GM21717 (cell line): ENCODE results near the gene PIK3IP1.

ENCODE experiments used
- ATAC-seq: cut with Tn5 transposase; IDR thresholded peaks from one replicate; pipeline ENCODE4 v1.9.1; 2021; ENCODE audit warnings: mild to moderate bottlenecking, moderate library complexity; ENCODE audit not compliant: unreplicated experiment

PIK3IP1 gene

DNA sequence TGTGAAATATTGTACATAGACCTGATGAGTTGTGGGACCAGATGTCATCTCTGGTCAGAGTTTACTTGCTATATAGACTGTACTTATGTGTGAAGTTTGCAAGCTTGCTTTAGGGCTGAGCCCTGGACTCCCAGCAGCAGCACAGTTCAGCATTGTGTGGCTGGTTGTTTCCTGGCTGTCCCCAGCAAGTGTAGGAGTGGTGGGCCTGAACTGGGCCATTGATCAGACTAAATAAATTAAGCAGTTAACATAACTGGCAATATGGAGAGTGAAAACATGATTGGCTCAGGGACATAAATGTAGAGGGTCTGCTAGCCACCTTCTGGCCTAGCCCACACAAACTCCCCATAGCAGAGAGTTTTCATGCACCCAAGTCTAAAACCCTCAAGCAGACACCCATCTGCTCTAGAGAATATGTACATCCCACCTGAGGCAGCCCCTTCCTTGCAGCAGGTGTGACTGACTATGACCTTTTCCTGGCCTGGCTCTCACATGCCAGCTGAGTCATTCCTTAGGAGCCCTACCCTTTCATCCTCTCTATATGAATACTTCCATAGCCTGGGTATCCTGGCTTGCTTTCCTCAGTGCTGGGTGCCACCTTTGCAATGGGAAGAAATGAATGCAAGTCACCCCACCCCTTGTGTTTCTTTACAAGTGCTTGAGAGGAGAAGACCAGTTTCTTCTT is 12.3 kb downstream of the PIK3IP1 start:
- no peak for ATAC-seq

- no peak for ATAC-seq
Measured at GRCh38 chr22:31279327-31279669, 13.0 kb downstream of the PIK3IP1 start.

DNA sequence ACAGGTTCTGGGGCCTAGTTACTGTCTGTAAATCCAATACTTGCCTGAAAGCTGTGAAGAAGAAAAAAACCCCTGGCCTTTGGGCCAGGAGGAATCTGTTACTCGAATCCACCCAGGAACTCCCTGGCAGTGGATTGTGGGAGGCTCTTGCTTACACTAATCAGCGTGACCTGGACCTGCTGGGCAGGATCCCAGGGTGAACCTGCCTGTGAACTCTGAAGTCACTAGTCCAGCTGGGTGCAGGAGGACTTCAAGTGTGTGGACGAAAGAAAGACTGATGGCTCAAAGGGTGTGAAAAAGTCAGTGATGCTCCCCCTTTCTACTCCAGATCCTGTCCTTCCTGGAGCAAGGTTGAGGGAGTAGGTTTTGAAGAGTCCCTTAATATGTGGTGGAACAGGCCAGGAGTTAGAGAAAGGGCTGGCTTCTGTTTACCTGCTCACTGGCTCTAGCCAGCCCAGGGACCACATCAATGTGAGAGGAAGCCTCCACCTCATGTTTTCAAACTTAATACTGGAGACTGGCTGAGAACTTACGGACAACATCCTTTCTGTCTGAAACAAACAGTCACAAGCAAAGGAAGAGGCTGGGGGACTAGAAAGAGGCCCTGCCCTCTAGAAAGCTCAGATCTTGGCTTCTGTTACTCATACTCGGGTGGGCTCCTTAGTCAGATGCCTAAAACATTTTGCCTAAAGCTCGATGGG is 13.5 kb downstream of the PIK3IP1 start:
- ATAC-seq: no peak

GRCh38 chr22:31278151-31278621 is 14.1 kb downstream of the PIK3IP1 start:
- no peak for ATAC-seq

GRCh38 chr22:31277741-31278140 is 14.5 kb downstream of the PIK3IP1 start:
- ATAC-seq: no peak

GRCh38 chr22:31276426-31277167 is 15.7 kb downstream of the PIK3IP1 start:
- no peak for ATAC-seq

- ATAC-seq: no peak
Measured at GRCh38 chr22:31275576-31275975, 16.7 kb downstream of the PIK3IP1 start.

DNA sequence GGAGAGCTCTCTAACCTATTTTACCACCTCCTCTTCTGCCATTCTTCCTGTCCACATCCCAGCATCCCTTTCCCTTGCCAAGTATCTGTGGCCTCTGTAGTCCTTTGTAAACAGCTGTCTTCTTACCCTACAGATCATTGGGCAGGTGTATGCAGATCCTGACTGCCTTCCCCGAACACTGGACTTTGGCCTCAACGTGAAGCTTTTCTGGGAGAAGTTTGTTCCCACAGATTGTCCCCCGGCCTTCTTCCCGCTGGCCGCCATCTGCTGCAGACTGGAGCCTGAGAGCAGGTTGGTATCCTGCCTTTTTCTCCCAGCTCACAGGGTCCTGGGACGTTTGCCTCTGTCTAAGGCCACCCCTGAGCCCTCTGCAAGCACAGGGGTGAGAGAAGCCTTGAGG is 17.3 kb downstream of the PIK3IP1 start:
- ATAC-seq: no peak

- no peak for ATAC-seq
Measured at GRCh38 chr22:31274017-31274416, 18.3 kb downstream of the PIK3IP1 start.

GRCh38 chr22:31272522-31273446 is 19.5 kb downstream of the PIK3IP1 start:
- ATAC-seq: no peak

DNA sequence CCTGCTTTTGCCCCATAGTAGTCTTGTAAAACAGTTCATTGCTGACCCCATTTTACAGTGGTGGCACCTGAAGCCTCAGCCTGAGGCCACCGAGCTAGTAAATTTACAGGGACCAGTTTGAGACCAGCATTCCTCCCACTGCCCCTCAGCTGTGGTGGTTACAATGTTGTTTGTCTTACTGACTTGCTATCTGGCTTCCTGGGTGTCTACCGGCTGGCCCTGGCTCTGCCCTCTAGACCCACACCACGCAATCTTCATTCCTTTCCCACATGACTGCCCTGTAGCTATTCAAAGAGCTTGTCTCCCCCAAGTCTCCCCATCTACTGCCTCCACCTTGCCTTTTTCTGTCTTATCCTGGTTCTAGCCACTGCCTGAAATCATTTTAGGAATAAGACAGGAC is 20.8 kb downstream of the PIK3IP1 start:
- no peak for ATAC-seq

- ATAC-seq: no peak
Measured at GRCh38 chr22:31271026-31271425, 21.3 kb downstream of the PIK3IP1 start.

- ATAC-seq: no peak
Measured at GRCh38 chr22:31269892-31270579, 22.3 kb downstream of the PIK3IP1 start.

GRCh38 chr22:31268281-31268680 is 24.0 kb downstream of the PIK3IP1 start:
- ATAC-seq: no peak

GRCh38 chr22:31263896-31264640 is 28.2 kb downstream of the PIK3IP1 start:
- no peak for ATAC-seq

DNA sequence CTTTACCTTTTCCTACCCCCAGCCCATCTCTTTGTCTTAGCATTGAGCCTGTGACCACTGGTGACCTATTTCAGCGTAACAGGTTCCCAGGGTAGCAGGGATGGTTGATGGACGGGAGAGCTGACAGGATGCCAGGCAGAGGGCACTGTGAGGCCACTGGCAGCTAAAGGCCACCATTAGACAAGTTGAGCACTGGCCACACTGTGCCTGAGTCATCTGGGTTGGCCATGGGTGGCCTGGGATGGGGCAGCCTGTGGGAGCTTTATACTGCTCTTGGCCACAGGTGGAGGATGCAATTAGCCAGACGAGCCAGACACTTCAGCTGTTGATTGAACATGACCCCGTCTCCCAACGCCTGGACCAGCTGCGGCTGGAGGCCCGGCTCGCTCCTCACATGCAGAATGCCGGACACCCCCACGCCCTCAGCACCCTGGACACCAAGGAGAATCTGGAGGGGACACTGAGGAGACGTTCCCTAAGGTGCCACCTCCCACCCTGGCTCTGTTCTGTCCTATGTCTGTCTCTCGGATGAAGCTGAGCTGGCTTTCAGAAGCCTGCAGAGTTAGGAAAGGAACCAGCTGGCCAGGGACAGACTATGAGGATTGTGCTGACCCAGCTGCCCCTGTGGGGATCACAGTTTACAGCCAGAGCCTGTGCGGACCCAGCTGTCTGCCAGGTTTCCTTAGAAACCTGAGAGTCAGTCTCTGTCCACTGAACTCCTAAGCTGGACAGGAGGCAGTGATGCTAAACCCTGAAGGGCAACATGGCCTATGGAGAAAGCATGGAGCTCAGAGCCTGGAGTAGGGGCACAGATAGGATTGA is 29.8 kb downstream of the PIK3IP1 start:
- no peak for ATAC-seq

DNA sequence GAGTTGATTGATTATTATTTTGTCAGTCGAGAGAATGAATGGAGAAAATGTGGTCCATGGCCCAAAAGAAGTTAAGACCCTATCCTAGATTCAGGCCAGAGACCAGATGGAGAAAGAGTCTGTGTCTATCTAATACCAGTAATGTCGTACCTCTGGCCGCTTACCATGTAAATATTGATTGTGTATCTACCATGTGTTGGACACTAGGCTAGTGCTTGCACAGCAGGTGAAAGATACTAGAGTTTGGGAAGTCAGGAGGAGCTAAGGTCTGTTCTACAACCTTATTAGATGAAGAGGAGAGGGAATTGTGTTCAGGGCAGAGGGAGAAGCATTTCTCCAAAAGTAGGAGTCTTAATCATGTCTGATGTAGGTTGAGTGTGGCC is 31.8 kb downstream of the PIK3IP1 start:
- no peak for ATAC-seq

GRCh38 chr22:31259798-31260473 is 32.4 kb downstream of the PIK3IP1 start:
- no peak for ATAC-seq
